H1 (cell line): ENCODE results near the gene CCNH. TPM values are rescaled to one million over a fixed set of nuclear protein-coding genes. Genes with fewer than 3 reads are reported as not detected.

Source experiments
- CTCF ChIA-PET: fragments of 300-600 bp; sonication (Branson Sonifier 250); formaldehyde crosslinking; loops from one replicate; lab custom pipeline; 2021; ENCODE audit not compliant: partially characterized antibody; lab: Charles Lee
- POLR2A ChIA-PET: fragments of 300-600 bp; sonication (Branson Sonifier 250); formaldehyde crosslinking; loops from one replicate; lab custom pipeline; 2021; ENCODE audit warnings: inconsistent platforms; ENCODE audit not compliant: partially characterized antibody; lab: Charles Lee
- DNase-seq, 2 experiments: peaks; one replicate each; pipeline versions ENCODE4 v3.0.0 to v3.0.0-alpha.2; 2010 to 2022; ENCODE audit warnings: low spot score in 2 of 2, low read depth in 1 of 2, mixed read lengths in 1 of 2
- FAIRE-seq: peaks from 2 replicates; lab custom pipeline; 2011; peaks lifted over from hg19 to GRCh38; lab: Jason Lieb, UNC
- H2AFZ ChIP-seq: 2 replicates; pipeline ENCODE4 v1.8.1; 2012; ENCODE audit warnings: low read length, inconsistent platforms
- H2AK5ac ChIP-seq: 2 replicates; pipeline ENCODE4 v1.6.1; 2013; ENCODE audit warnings: low read depth, low read length
- H2BK120ac ChIP-seq: replicated peaks from 2 replicates; pipeline ENCODE3; 2013; ENCODE audit warnings: low read depth, low read length, inconsistent platforms
- H2BK12ac ChIP-seq: 2 replicates; pipeline ENCODE4 v1.6.1; 2013; ENCODE audit warnings: low read depth, low read length
- H2BK15ac ChIP-seq: 2 replicates; pipeline ENCODE4 v1.6.1; 2013; ENCODE audit warnings: low read length
- H2BK20ac ChIP-seq: 2 replicates; pipeline ENCODE4 v1.6.1; 2013; ENCODE audit warnings: low read length
- H2BK5ac ChIP-seq: 2 replicates; pipeline ENCODE4 v1.6.1; 2013; ENCODE audit warnings: low read depth, low read length
- H3K14ac ChIP-seq: 2 replicates; pipeline ENCODE4 v1.6.1; 2013; ENCODE audit warnings: inconsistent platforms; ENCODE audit not compliant: insufficient read length
- H3K18ac ChIP-seq: 2 replicates; pipeline ENCODE4 v1.6.1; 2013; ENCODE audit warnings: low read length; ENCODE audit errors: extremely low read depth
- H3K23ac ChIP-seq: 2 replicates; pipeline ENCODE4 v1.6.1; 2013; ENCODE audit warnings: inconsistent platforms; ENCODE audit not compliant: insufficient read length
- H3K23me2 ChIP-seq: 2 replicates; pipeline ENCODE4 v1.6.1; 2013; ENCODE audit warnings: low read depth, low read length
- H3K27ac ChIP-seq: 2 replicates; pipeline ENCODE4 v1.6.1; 2011; ENCODE audit warnings: low read depth, low read length, inconsistent platforms
- H3K27me3 ChIP-seq, 4 experiments: replicated peaks in 1 of 4; 1 replicate in 1 of 4; 2 replicates in 3 of 4; pipeline versions ENCODE4 v1.6.1 to v1.8.1; 2011 to 2013; ENCODE audit warnings: low read length in 3 of 4, mild to moderate bottlenecking in 3 of 4, inconsistent platforms in 2 of 4, mixed read lengths in 2 of 4, moderate library complexity in 1 of 4; ENCODE audit not compliant: control insufficient read depth in 3 of 4, insufficient read depth in 3 of 4; ENCODE audit errors: extremely low read depth in 1 of 4
- H3K36me3 ChIP-seq, 4 experiments: 2 replicates each; pipeline versions ENCODE4 v1.6.1 to v1.8.1; 2011 to 2013; ENCODE audit warnings: mild to moderate bottlenecking in 4 of 4, low read length in 3 of 4, moderate library complexity in 2 of 4, control low read depth in 1 of 4, inconsistent platforms in 1 of 4; ENCODE audit not compliant: insufficient read depth in 4 of 4, control insufficient read depth in 2 of 4
- H3K4ac ChIP-seq: replicated peaks from 2 replicates; pipeline ENCODE3; 2013; ENCODE audit warnings: low read length, low read depth, mixed read lengths, inconsistent platforms; ENCODE audit not compliant: insufficient read length
- H3K4me1 ChIP-seq, 4 experiments: replicated peaks in 1 of 4; 1 replicate in 1 of 4; 2 replicates in 3 of 4; pipeline versions ENCODE4 v1.6.1 to v1.8.1; 2011 to 2013; ENCODE audit warnings: low read length in 3 of 4, inconsistent platforms in 2 of 4, mixed read lengths in 1 of 4; ENCODE audit not compliant: insufficient read depth in 4 of 4, control insufficient read depth in 3 of 4
- H3K4me2 ChIP-seq, 2 experiments: 2 replicates each; pipeline versions ENCODE4 v1.6.1 to v1.8.1; 2011 to 2013; ENCODE audit warnings: low read depth in 2 of 2, low read length in 2 of 2, control low read depth in 1 of 2, inconsistent platforms in 1 of 2, mild to moderate bottlenecking in 1 of 2; ENCODE audit not compliant: insufficient read depth in 1 of 2
- H3K4me3 ChIP-seq, 4 experiments: fragments of 200-600, 300-600 bp in 1 of 4; sonication (generic), shearing (Covaris generic), sonication (Bioruptor Twin) in 1 of 4; 2 replicates each; pipeline versions ENCODE4 v1.5.1 to v1.8.1; 2011 to 2016; ENCODE audit warnings: low read length in 4 of 4, low read depth in 3 of 4, control low read depth in 2 of 4, inconsistent platforms in 2 of 4, mild to moderate bottlenecking in 2 of 4, mixed read lengths in 1 of 4, moderate library complexity in 1 of 4; ENCODE audit not compliant: insufficient read depth in 2 of 4; ENCODE audit errors: extremely low read depth in 1 of 4
- H3K56ac ChIP-seq: replicated peaks from 2 replicates; pipeline ENCODE3; 2013; ENCODE audit warnings: low read depth, mild to moderate bottlenecking, mixed read lengths, low read length, inconsistent platforms; ENCODE audit not compliant: insufficient read length
- H3K79me1 ChIP-seq: 2 replicates; pipeline ENCODE4 v1.6.1; 2013; ENCODE audit warnings: low read depth, low read length, control low read depth
- H3K79me2 ChIP-seq, 2 experiments: 2 replicates each; pipeline versions ENCODE4 v1.6.1 to v1.8.1; 2012 to 2013; ENCODE audit warnings: low read length in 2 of 2, mild to moderate bottlenecking in 2 of 2, inconsistent platforms in 1 of 2; ENCODE audit not compliant: insufficient read depth in 2 of 2, control insufficient read depth in 1 of 2
- H3K9ac ChIP-seq, 4 experiments: replicated peaks in 1 of 4; 1 replicate in 1 of 4; 2 replicates in 3 of 4; pipeline versions ENCODE4 v1.6.1 to v1.8.1; 2011 to 2013; ENCODE audit warnings: low read depth in 3 of 4, low read length in 3 of 4, control low read depth in 2 of 4, mild to moderate bottlenecking in 2 of 4, moderate library complexity in 2 of 4, inconsistent platforms in 1 of 4; ENCODE audit errors: extremely low read depth in 1 of 4
- H3K9me3 ChIP-seq, 2 experiments: 2 replicates each; pipeline versions ENCODE4 v1.6.1 to v1.8.1; 2012 to 2013; ENCODE audit warnings: mild to moderate bottlenecking in 2 of 2, moderate library complexity in 2 of 2, control low read depth in 1 of 2, inconsistent platforms in 1 of 2, low read depth in 1 of 2, low read length in 1 of 2, mixed read lengths in 1 of 2; ENCODE audit not compliant: insufficient read depth in 2 of 2
- H4K20me1 ChIP-seq, 2 experiments: replicated peaks in 1 of 2; 2 replicates each; pipeline versions ENCODE3 to v1.8.1; 2011 to 2013; ENCODE audit warnings: inconsistent platforms in 2 of 2, low read length in 2 of 2, mild to moderate bottlenecking in 1 of 2; ENCODE audit not compliant: insufficient read depth in 2 of 2, control insufficient read depth in 1 of 2
- H4K5ac ChIP-seq: 2 replicates; pipeline ENCODE4 v1.6.1; 2013; ENCODE audit warnings: low read length, low read depth, mixed read lengths, inconsistent platforms; ENCODE audit not compliant: insufficient read length
- H4K8ac ChIP-seq: 2 replicates; pipeline ENCODE4 v1.8.0; 2013; ENCODE audit warnings: mild to moderate bottlenecking, moderate library complexity, low read length, inconsistent platforms; ENCODE audit not compliant: insufficient read depth; ENCODE audit errors: extremely low read depth
- H4K91ac ChIP-seq: replicated peaks from 2 replicates; pipeline ENCODE3; 2013; ENCODE audit warnings: low read length, mixed read lengths, inconsistent platforms; ENCODE audit not compliant: insufficient read length
- ATF2 ChIP-seq: IDR thresholded peaks from 2 replicates; pipeline ENCODE4 v1.6.1; 2012; ENCODE audit warnings: low read length, inconsistent platforms
- ATF3 ChIP-seq: IDR thresholded peaks from 2 replicates; pipeline ENCODE4 v1.6.1; 2011; ENCODE audit warnings: low read depth, mild to moderate bottlenecking, low read length; ENCODE audit not compliant: insufficient read depth
- CHD2 ChIP-seq: IDR thresholded peaks from 2 replicates; pipeline ENCODE4 v1.6.1; 2012; ENCODE audit warnings: low read length, improper control_type of control experiment
- EP300 ChIP-seq, 2 experiments: IDR thresholded peaks; 1 replicate in 1 of 2; 2 replicates in 1 of 2; pipeline ENCODE4 v1.6.1; 2011 to 2012; ENCODE audit warnings: low read depth in 2 of 2, low read length in 2 of 2, mild to moderate bottlenecking in 2 of 2, borderline replicate concordance in 1 of 2, inconsistent platforms in 1 of 2, moderate library complexity in 1 of 2
- FOSL1 ChIP-seq: IDR thresholded peaks from 2 replicates; pipeline ENCODE4 v1.6.1; 2011; ENCODE audit warnings: mild to moderate bottlenecking, low read depth, low read length, moderate library complexity; ENCODE audit not compliant: insufficient read depth
- KDM5A ChIP-seq: fragments of 200-600 bp; IDR thresholded peaks from 2 replicates; pipeline ENCODE4 v1.7.1; 2012; ENCODE audit warnings: mild to moderate bottlenecking, low read length, inconsistent platforms, mixed read lengths
- MAFK ChIP-seq: IDR thresholded peaks from 2 replicates; pipeline ENCODE4 v1.6.1; 2012; ENCODE audit warnings: low read depth, mild to moderate bottlenecking, improper control_type of control experiment, low read length
- NRF1 ChIP-seq: IDR thresholded peaks from 2 replicates; pipeline ENCODE4 v1.6.1; 2011; ENCODE audit warnings: mild to moderate bottlenecking, low read depth, low read length, improper control_type of control experiment
- POLR2A ChIP-seq, 2 experiments: IDR thresholded peaks; 1 replicate in 1 of 2; 2 replicates in 1 of 2; pipeline ENCODE4 v1.6.1; 2011; ENCODE audit warnings: low read depth in 2 of 2, low read length in 2 of 2, mild to moderate bottlenecking in 2 of 2; ENCODE audit errors: control extremely low read depth in 1 of 2
- POU5F1 ChIP-seq: IDR thresholded peaks from 2 replicates; pipeline ENCODE4 v1.6.1; 2011; ENCODE audit warnings: low read depth, mild to moderate bottlenecking, low read length, moderate library complexity
- SP1 ChIP-seq: IDR thresholded peaks from 2 replicates; pipeline ENCODE4 v1.6.1; 2011; ENCODE audit warnings: low read depth, low read length
- SRF ChIP-seq: IDR thresholded peaks from 2 replicates; pipeline ENCODE4 v1.6.1; 2011; ENCODE audit warnings: mild to moderate bottlenecking, low read depth, low read length, moderate library complexity
- ZNF274 ChIP-seq: IDR thresholded peaks from 2 replicates; pipeline ENCODE4 v1.7.0; 2012; ENCODE audit warnings: low read length, borderline replicate concordance; ENCODE audit errors: extremely low read depth
- WGBS, 2 experiments: shearing (Covaris generic) in 1 of 2; methylation state at CpG; one replicate each; pipeline versions ENCODE4 v1.1.6 to v1.1.7; 2013 to 2015; ENCODE audit warnings: low lambda C conversion rate in 2 of 2, mixed read lengths in 2 of 2, inconsistent platforms in 1 of 2, low coverage in 1 of 2, missing lambda C conversion rate in 1 of 2; ENCODE audit not compliant: insufficient replicate concordance in 2 of 2, insufficient coverage in 1 of 2, insufficient read length in 1 of 2; ENCODE audit errors: extremely low coverage in 1 of 2, missing lambda C conversion rate in 1 of 2; 5-methylcytosine and 5-hydroxymethylcytosine counted together
- polyA plus RNA-seq, 7 experiments: library from polyadenylated mRNA; depleted of rRNA in 3 of 7; stranded (reverse) in 5 of 7; unstranded in 2 of 7; fragments of >200 nt in 5 of 7; fragments of 200-250 nt in 2 of 7; gene quantifications; 1 replicate in 5 of 7; 2 replicates in 1 of 7; 4 replicates in 1 of 7; pipeline versions ENCODE4 v1.2.1 to v1.2.3, GENCODE V29; 2011 to 2013; ENCODE audit warnings: missing spikeins in 2 of 7, mixed read lengths in 2 of 7
- total RNA-seq: library from RNA; stranded (reverse); fragmentation: NEBNext Ultra II Directional; extraction: Animal tissue kit (Norgen Biotek cat#: 25700); gene quantifications from 2 replicates; pipeline ENCODE4 v1.2.1, GENCODE V29; 2021

The CCNH gene
- total and polyA plus RNA-seq, 2 of the 8 experiments (the other 6 are each of a cell fraction or from before 2014, with no cell fraction given) = 38.2 to 41.8 TPM

- Histone ChIP-seq H4K8ac (no peak overlapping the region), H3K14ac (no peak overlapping the region), H3K4me3 (no peak overlapping the region), H3K18ac (no peak overlapping the region), H2AFZ (no peak overlapping the region), H2BK120ac (no peak overlapping the region), H4K91ac (no peak overlapping the region), H3K27ac (no peak overlapping the region), H3K4me1 (no peaks in the 10 kb centered on the region), H2BK5ac (no peak overlapping the region), H3K9me3 (no peaks in the 10 kb centered on the region), H4K20me1 (no peaks in the 10 kb centered on the region), H3K56ac (no peak overlapping the region), H3K4me2 (no peak overlapping the region), H3K36me3 (no peaks in the 10 kb centered on the region), H3K79me1 (no peaks in the 10 kb centered on the region), H2BK12ac (no peak overlapping the region), H4K5ac (no peak overlapping the region), H3K9ac (no peak overlapping the region), H2BK20ac (no peak overlapping the region), H3K4ac (no peak overlapping the region), H3K27me3 (peaks cover 0 to 1% (median 0%) of the 10 kb centered on the region in 4 experiments; a peak in 1 of 7 replicates), H2BK15ac (no peak overlapping the region), H3K23ac (no peak overlapping the region), H2AK5ac (no peak overlapping the region), H3K79me2 (no peaks in the 10 kb centered on the region), H3K23me2 (peaks cover 2% of the 10 kb centered on the region; the same call in 1 of the 2 replicates)
- WGBS, 2 experiments = 94% methylated on average over 1 of the region's 1 CpG; no CpG with 5 or more reads in 1 of the 2 experiments
- CTCF ChIA-PET = no interaction called here
- DNase-seq = no peak
- POLR2A ChIA-PET = no interaction called here
- FAIRE-seq = no peak
- TF ChIP-seq ATF2 (no peak), NRF1 (no peak), POLR2A (IDR thresholded peaks at IDR 0.05; ENCODE audit: control extremely low read depth in 1 of 2, low read depth in 2 of 2, low read length in 2 of 2) (no peak), POU5F1 (no peak), MAFK (no peak), KDM5A (no peak), FOSL1 (no peak), SP1 (no peak), ZNF274 (no peak), ATF3 (no peak), SRF (no peak), CHD2 (no peak), EP300 (IDR thresholded peaks at IDR 0.05; ENCODE audit: borderline replicate concordance in 1 of 2, low read depth in 2 of 2, low read length in 2 of 2) (no peak)
These were observed 21.2 kb upstream of the CCNH start for GRCh38 chr5:87433945-87434344.
